Trophoblast cell (in vitro differentiated cells and primary cell): Measurements from ENCODE around the gene OR4D1.

Experiments used
- DNase-seq, 2 donors: peaks; one replicate each; pipeline ENCODE4 v3.0.0-alpha.2; 2016
- H2AFZ ChIP-seq: 2 replicates; pipeline ENCODE4 v1.6.1; 2013; ENCODE audit warnings: low read length, moderate library complexity, mild to moderate bottlenecking; ENCODE audit not compliant: insufficient read depth, poor library complexity
- H2AK5ac ChIP-seq: 2 replicates; pipeline ENCODE4 v1.6.1; 2013; ENCODE audit warnings: mild to moderate bottlenecking, low read length
- H2BK120ac ChIP-seq: 2 replicates; pipeline ENCODE4 v1.6.1; 2013; ENCODE audit warnings: low read length, mild to moderate bottlenecking, moderate library complexity; ENCODE audit not compliant: insufficient read depth, poor library complexity
- H2BK12ac ChIP-seq: 2 replicates; pipeline ENCODE4 v1.6.1; 2013; ENCODE audit warnings: mild to moderate bottlenecking, low read length, moderate library complexity
- H2BK5ac ChIP-seq: 2 replicates; pipeline ENCODE4 v1.6.1; 2013; ENCODE audit warnings: low read length, low read depth, moderate library complexity, mild to moderate bottlenecking; ENCODE audit not compliant: poor library complexity
- H3K14ac ChIP-seq: 2 replicates; pipeline ENCODE4 v1.6.1; 2013; ENCODE audit warnings: mild to moderate bottlenecking, low read length
- H3K18ac ChIP-seq: 2 replicates; pipeline ENCODE4 v1.6.1; 2013; ENCODE audit warnings: mild to moderate bottlenecking, low read length
- H3K23ac ChIP-seq: 2 replicates; pipeline ENCODE4 v1.6.1; 2013; ENCODE audit warnings: low read length
- H3K27ac ChIP-seq: 2 replicates; pipeline ENCODE4 v1.5.1; 2013; ENCODE audit warnings: low read depth, mild to moderate bottlenecking, inconsistent platforms, low read length, moderate library complexity
- H3K27me3 ChIP-seq: 2 replicates; pipeline ENCODE4 v1.6.1; 2013; ENCODE audit warnings: inconsistent platforms, mild to moderate bottlenecking, low read length, moderate library complexity; ENCODE audit not compliant: insufficient read depth
- H3K36me3 ChIP-seq, 2 experiments: 1 replicate in 1 of 2; 2 replicates in 1 of 2; pipeline ENCODE4 v1.6.1; 2013; ENCODE audit warnings: low read length in 2 of 2, mild to moderate bottlenecking in 2 of 2, moderate library complexity in 1 of 2; ENCODE audit not compliant: insufficient read depth in 2 of 2, control insufficient read depth in 1 of 2
- H3K4ac ChIP-seq: 2 replicates; pipeline ENCODE4 v1.6.1; 2013; ENCODE audit warnings: low read depth, mild to moderate bottlenecking, low read length, moderate library complexity
- H3K4me1 ChIP-seq, 2 experiments: 1 replicate in 1 of 2; 2 replicates in 1 of 2; pipeline ENCODE4 v1.6.1; 2013; ENCODE audit warnings: low read length in 2 of 2, mild to moderate bottlenecking in 2 of 2, moderate library complexity in 1 of 2; ENCODE audit not compliant: insufficient read depth in 2 of 2, control insufficient read depth in 1 of 2
- H3K4me2 ChIP-seq: 2 replicates; pipeline ENCODE4 v1.6.1; 2013; ENCODE audit warnings: inconsistent platforms, mild to moderate bottlenecking, low read length, moderate library complexity
- H3K4me3 ChIP-seq: 2 replicates; pipeline ENCODE4 v1.5.1; 2013; ENCODE audit warnings: mild to moderate bottlenecking, low read depth, low read length, inconsistent platforms
- H3K79me1 ChIP-seq: one replicate; pipeline ENCODE4 v1.6.1; 2013; ENCODE audit warnings: low read length
- H3K79me2 ChIP-seq: 2 replicates; pipeline ENCODE4 v1.6.1; 2013; ENCODE audit warnings: low read length, mild to moderate bottlenecking; ENCODE audit not compliant: control insufficient read depth, insufficient read depth, poor library complexity
- H3K9ac ChIP-seq: 2 replicates; pipeline ENCODE4 v1.6.1; 2013; ENCODE audit warnings: mild to moderate bottlenecking, low read length
- H3K9me3 ChIP-seq: 2 replicates; pipeline ENCODE4 v1.6.1; 2013; ENCODE audit warnings: low read depth, mild to moderate bottlenecking, control low read depth, inconsistent platforms, low read length; ENCODE audit not compliant: insufficient read depth
- H4K12ac ChIP-seq: 2 replicates; pipeline ENCODE4 v1.6.1; 2013; ENCODE audit warnings: low read depth, mild to moderate bottlenecking, low read length, moderate library complexity
- H4K8ac ChIP-seq: 2 replicates; pipeline ENCODE4 v1.6.1; 2013; ENCODE audit warnings: low read depth, mild to moderate bottlenecking, low read length, moderate library complexity
- H4K91ac ChIP-seq: one replicate; pipeline ENCODE4 v1.6.1; 2013; ENCODE audit warnings: low read depth, mild to moderate bottlenecking, low read length, moderate library complexity
- WGBS: extraction: QIAGEN DNeasy Blood & Tissue Kit; methylation state at CpG from one replicate; pipeline ENCODE4 v1.1.7; 2013; ENCODE audit warnings: missing lambda C conversion rate; ENCODE audit not compliant: insufficient read length, insufficient coverage; ENCODE audit errors: extremely low coverage; 5-methylcytosine and 5-hydroxymethylcytosine counted together

Gene OR4D1

DNA sequence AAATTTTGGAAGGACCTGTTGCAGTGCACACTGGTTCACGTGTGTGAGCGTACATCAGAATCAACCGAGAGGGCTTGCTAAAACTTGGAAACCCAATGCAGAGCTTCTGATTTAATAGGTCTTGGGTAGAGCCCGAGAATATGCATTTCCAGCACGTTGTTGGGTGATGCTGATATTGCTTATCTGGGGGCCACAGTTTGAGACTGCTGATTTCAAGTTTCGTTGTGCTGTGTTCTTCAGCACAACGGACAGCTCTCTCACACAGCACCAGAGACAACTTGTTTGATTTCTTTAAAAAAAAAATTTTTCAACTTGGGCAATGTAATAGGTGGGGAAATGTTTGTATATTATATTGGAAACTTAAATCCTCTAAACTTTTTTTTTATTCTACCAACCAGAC, 28.0 kb downstream of the OR4D1 start:
- no peak overlapping the region for H3K18ac ChIP-seq
- no peak for DNase-seq
- H3K9me3 ChIP-seq, result peaks cover 2% of the 10 kb centered on the region

DNA sequence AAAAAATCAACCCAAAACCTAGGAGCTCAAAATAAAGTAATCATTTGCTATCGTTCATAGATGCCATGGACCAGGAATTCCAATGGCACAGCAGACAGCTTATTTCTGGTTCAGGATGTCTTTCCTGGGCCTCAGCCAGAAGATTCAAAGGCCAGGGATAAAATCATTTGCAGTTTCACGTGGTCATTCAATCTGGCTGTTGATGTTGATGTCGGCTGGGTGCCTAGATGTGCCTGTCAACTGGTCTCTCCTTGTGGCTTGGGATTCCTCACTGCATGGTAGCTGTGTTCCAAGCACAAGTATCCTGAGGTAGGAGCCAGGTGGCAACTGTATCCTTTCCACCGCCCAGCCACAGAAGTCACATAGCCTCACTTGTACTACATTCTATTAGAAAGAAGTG, 33.6 kb downstream of the OR4D1 start:
- no peak overlapping the region for H3K9ac ChIP-seq
- H2AK5ac ChIP-seq, result no peak overlapping the region
- H4K12ac ChIP-seq, result no peak overlapping the region
- no peak overlapping the region for H3K14ac ChIP-seq
- no peak overlapping the region for H3K18ac ChIP-seq
- H2BK120ac ChIP-seq, result no peak overlapping the region
- H2AFZ ChIP-seq, result no peak overlapping the region
- no peak overlapping the region for H2BK12ac ChIP-seq
- H3K27me3 ChIP-seq, result no peaks in the 10 kb centered on the region
- no peaks in the 10 kb centered on the region for H3K79me1 ChIP-seq
- no CpG with 5 or more reads among the region's 4 CpGs for WGBS
- no peaks in the 10 kb centered on the region for H3K79me2 ChIP-seq
- no peak overlapping the region for H3K4me2 ChIP-seq
- H3K4me1 ChIP-seq, result peaks cover 3 to 8% of the 10 kb centered on the region in 2 experiments
- no peak for DNase-seq
- H3K36me3 ChIP-seq, result no peaks in the 10 kb centered on the region
- no peak overlapping the region for H3K4me3 ChIP-seq
- peaks cover 2% of the 10 kb centered on the region for H3K9me3 ChIP-seq
- H3K23ac ChIP-seq, result no peak overlapping the region
- no peak overlapping the region for H2BK5ac ChIP-seq
- H3K4ac ChIP-seq, result no peak overlapping the region
- H4K8ac ChIP-seq, result no peak overlapping the region
- H4K91ac ChIP-seq, result no peak overlapping the region
- no peak overlapping the region for H3K27ac ChIP-seq

More for the DNA sequence above, 28.0 kb downstream of the OR4D1 start:
- Histone ChIP-seq H3K79me2 (no peaks in the 10 kb centered on the region), H3K36me3 (no peaks in the 10 kb centered on the region), H2BK120ac (no peak overlapping the region), H2AK5ac (no peak overlapping the region), H2BK12ac (no peak overlapping the region), H3K9ac (no peak overlapping the region), H3K27me3 (no peaks in the 10 kb centered on the region), H3K79me1 (no peaks in the 10 kb centered on the region), H4K91ac (no peak overlapping the region), H2BK5ac (no peak overlapping the region), H3K4me3 (no peak overlapping the region), H3K4me2 (no peak overlapping the region), H4K12ac (no peak overlapping the region), H2AFZ (no peak overlapping the region), H3K4me1 (no peaks in the 10 kb centered on the region), H3K23ac (no peak overlapping the region), H3K14ac (no peak overlapping the region), H4K8ac (no peak overlapping the region), H3K4ac (no peak overlapping the region), H3K27ac (no peak overlapping the region)
- no CpG with 5 or more reads among the region's 7 CpGs for WGBS

- Histone ChIP-seq H3K27ac (no peak overlapping the region), H2BK120ac (no peak overlapping the region), H4K8ac (no peak overlapping the region), H2AK5ac (no peak overlapping the region), H3K79me2 (no peaks in the 10 kb centered on the region), H3K18ac (no peak overlapping the region), H3K23ac (no peak overlapping the region), H3K4ac (no peak overlapping the region), H3K4me1 (peaks cover 3 to 8% of the 10 kb centered on the region in 2 experiments), H3K36me3 (no peaks in the 10 kb centered on the region), H2BK5ac (no peak overlapping the region), H3K14ac (no peak overlapping the region), H4K12ac (no peak overlapping the region), H3K4me2 (no peak overlapping the region), H2AFZ (no peak overlapping the region), H4K91ac (no peak overlapping the region), H2BK12ac (no peak overlapping the region), H3K9me3 (peaks cover 2% of the 10 kb centered on the region), H3K79me1 (no peaks in the 10 kb centered on the region), H3K27me3 (no peaks in the 10 kb centered on the region), H3K9ac (no peak overlapping the region), H3K4me3 (no peak overlapping the region)
- WGBS, result no CpG with 5 or more reads among the region's 4 CpGs
- no peak for DNase-seq
Measured at GRCh38 chr17:58183514-58183913, 35.3 kb downstream of the OR4D1 start.

- H3K9ac ChIP-seq, result peak overlapping the region; percentile 15
- H3K4me3 ChIP-seq, result peak overlapping the region; percentile 49
- H2BK120ac ChIP-seq, result no peak overlapping the region
- H3K79me2 ChIP-seq, result no peaks in the 10 kb centered on the region
- no peak overlapping the region for H3K23ac ChIP-seq
- H4K12ac ChIP-seq, result no peak overlapping the region
- H3K27ac ChIP-seq, result no peak overlapping the region
- H2BK5ac ChIP-seq, result no peak overlapping the region
- no peak for DNase-seq
- H3K9me3 ChIP-seq, result peaks cover 2% of the 10 kb centered on the region
- no peaks in the 10 kb centered on the region for H3K27me3 ChIP-seq
- no peak overlapping the region for H2AK5ac ChIP-seq
- no peak overlapping the region for H3K18ac ChIP-seq
- no peaks in the 10 kb centered on the region for H3K79me1 ChIP-seq
- H3K36me3 ChIP-seq, result no peaks in the 10 kb centered on the region
- no peak overlapping the region for H4K91ac ChIP-seq
- peaks cover 3 to 8% of the 10 kb centered on the region in 2 experiments for H3K4me1 ChIP-seq
- no peak overlapping the region for H4K8ac ChIP-seq
- H2BK12ac ChIP-seq, result no peak overlapping the region
- WGBS, result no CpG with 5 or more reads among the region's 10 CpGs
- no peak overlapping the region for H3K4ac ChIP-seq
- no peak overlapping the region for H3K14ac ChIP-seq
- H3K4me2 ChIP-seq, result no peak overlapping the region
- no peak overlapping the region for H2AFZ ChIP-seq
Measured at GRCh38 chr17:58184308-58184985, 36.3 kb downstream of the OR4D1 start.
